Breast epithelium (tissue), 3 donors: ENCODE data around the gene GRK5.

Experiments
- CTCF ChIP-seq, 3 donors: fragments of 450-650 bp; IDR thresholded peaks; one replicate each; pipeline ENCODE4 v1.5.1; 2016 to 2017; ENCODE audit warnings: antibody characterized with exemption in 3 of 3, mild to moderate bottlenecking in 3 of 3, moderate library complexity in 3 of 3
- POLR2A ChIP-seq: fragments of 450-650 bp; IDR thresholded peaks from one replicate; pipeline ENCODE4 v1.6.1; 2016; ENCODE audit warnings: antibody characterized with exemption, mild to moderate bottlenecking, moderate library complexity

- TF ChIP-seq CTCF (IDR thresholded peaks at IDR 0.05) (no peak), POLR2A (no peak)
Observed at GRCh38 chr10:119350502-119351097, 143.2 kb downstream of the GRK5 start.
